Mucosa of descending colon (tissue), 3 donors: Measurements from ENCODE around the gene SYTL1. TPM values are rescaled to one million over a fixed set of nuclear protein-coding genes. Genes with fewer than 3 reads are reported as not detected.

Source experiments
- ATAC-seq: fragments of 200-7000 bp; cut with Tn5 transposase; one replicate; pipeline ENCODE4 v1.9.1; 2020; ENCODE audit warnings: mild to moderate bottlenecking, moderate library complexity
- DNase-seq, 3 donors: peaks; one replicate each; pipeline ENCODE4 v3.0.0-alpha.2; 2020
- H3K36me3 ChIP-seq: fragments of 200-600 bp; one replicate; pipeline ENCODE4 v1.8.0; 2021; ENCODE audit warnings: low read depth, mild to moderate bottlenecking
- H3K4me1 ChIP-seq: fragments of 200-600 bp; one replicate; pipeline ENCODE4 v1.8.0; 2021; ENCODE audit warnings: low read depth, mild to moderate bottlenecking
- H3K4me3 ChIP-seq: fragments of 200-600 bp; one replicate; pipeline ENCODE4 v1.8.0; 2021; ENCODE audit warnings: mild to moderate bottlenecking
- H3K9me3 ChIP-seq: fragments of 200-600 bp; one replicate; pipeline ENCODE4 v1.8.0; 2021; ENCODE audit warnings: mild to moderate bottlenecking
- intact Hi-C, 2 donors: fragments of 100-400 bp; cut with DNase I in 1 of 2; cut with micrococcal nuclease in 1 of 2; formaldehyde crosslinking; loops; one replicate each; pipeline versions ENCODE4 v1.11.0 to v1.11.1; 2022; cut with DNase I, micrococcal nuclease
- total RNA-seq, 3 donors: library from RNA; stranded (reverse); fragmentation: NEBNext Ultra II Directional in 2 of 3; extraction: Animal tissue kit (Norgen Biotek cat#: 25700) in 2 of 3; gene quantifications; one replicate each; pipeline versions ENCODE4 v1.2.1 to v1.2.4, GENCODE V29; 2021 to 2023
- TF ChIP-seq, protein P1 (sequence below): fragments of 200-600 bp; IDR thresholded peaks from one replicate; pipeline ENCODE4 v1.8.0; 2022; ENCODE audit warnings: antibody characterized with exemption, mild to moderate bottlenecking
- donor health status: DM: no; HTN: no; CAD: no; lungs with moderate emphysema.
- donor health status: DM: no; HTN: no; CAD: no.
- donor health status: DM: no; HTN: yes; CAD: no.

SYTL1 gene
- total RNA-seq, 3 donors from 2014 or later: 4.2 to 9.7 (median 8.7) TPM

GRCh38 chr1:27298632-27299384 lies 43.0 kb upstream of the SYTL1 start:
- H3K9me3 ChIP-seq: no peaks in the 10 kb centered on the region
- no peak overlapping the region for H3K4me3 ChIP-seq
- no peak for ATAC-seq
- H3K36me3 ChIP-seq: no peaks in the 10 kb centered on the region
- no peak for DNase-seq
- intact Hi-C loops: no loop called here
- TF ChIP-seq, protein P1, sequence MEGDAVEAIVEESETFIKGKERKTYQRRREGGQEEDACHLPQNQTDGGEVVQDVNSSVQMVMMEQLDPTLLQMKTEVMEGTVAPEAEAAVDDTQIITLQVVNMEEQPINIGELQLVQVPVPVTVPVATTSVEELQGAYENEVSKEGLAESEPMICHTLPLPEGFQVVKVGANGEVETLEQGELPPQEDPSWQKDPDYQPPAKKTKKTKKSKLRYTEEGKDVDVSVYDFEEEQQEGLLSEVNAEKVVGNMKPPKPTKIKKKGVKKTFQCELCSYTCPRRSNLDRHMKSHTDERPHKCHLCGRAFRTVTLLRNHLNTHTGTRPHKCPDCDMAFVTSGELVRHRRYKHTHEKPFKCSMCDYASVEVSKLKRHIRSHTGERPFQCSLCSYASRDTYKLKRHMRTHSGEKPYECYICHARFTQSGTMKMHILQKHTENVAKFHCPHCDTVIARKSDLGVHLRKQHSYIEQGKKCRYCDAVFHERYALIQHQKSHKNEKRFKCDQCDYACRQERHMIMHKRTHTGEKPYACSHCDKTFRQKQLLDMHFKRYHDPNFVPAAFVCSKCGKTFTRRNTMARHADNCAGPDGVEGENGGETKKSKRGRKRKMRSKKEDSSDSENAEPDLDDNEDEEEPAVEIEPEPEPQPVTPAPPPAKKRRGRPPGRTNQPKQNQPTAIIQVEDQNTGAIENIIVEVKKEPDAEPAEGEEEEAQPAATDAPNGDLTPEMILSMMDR: no peak
- H3K4me1 ChIP-seq: peaks cover 3% of the 10 kb centered on the region

DNA sequence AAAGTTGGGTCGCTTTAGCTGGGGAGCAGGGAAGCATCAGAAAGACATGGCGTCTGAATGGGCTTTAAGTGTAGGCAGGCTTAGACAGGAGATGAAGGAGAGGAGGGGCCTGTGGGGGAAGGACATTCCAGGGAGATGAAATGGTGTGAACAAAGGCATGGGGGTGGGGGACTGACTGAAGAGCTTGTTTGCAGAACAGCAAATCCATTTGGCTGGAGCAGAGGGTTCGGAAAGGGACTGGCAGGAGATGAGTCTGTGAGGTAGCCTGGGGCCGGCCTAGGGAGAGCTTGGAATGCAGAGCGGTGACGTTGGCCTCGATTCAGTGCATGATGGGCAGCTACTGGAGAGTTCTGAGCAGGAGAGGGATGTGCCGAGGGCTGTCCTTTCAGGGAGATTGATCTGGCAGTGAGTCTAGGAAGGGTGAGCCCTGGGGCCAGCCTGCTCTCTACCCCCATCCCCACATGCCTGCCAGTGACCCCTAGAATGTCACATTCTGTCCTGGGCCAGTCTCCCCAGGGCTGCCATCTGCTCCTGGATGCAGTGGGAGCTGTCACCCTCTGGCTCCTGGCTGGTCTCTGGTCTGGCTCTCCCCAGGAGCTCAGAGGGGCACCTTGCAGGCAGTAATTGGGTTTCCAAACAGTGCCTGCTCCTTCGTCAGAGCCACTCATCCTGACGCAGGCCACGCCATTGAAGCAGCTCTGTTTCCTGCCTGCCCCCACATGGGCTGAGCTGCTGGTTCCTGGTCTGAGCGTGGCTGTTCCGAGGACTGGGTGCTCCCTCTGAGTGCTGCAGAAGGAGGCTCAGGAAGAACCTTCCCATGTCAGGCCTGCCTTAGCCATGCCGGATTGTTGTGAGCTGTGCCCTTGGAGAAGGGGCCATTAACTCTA lies 42.2 kb upstream of the SYTL1 start:
- Histone ChIP-seq H3K4me1 (peaks cover 3% of the 10 kb centered on the region), H3K4me3 (no peak overlapping the region), H3K9me3 (no peaks in the 10 kb centered on the region), H3K36me3 (no peaks in the 10 kb centered on the region)
- peak; percentile 39 for ATAC-seq
- TF ChIP-seq, protein P1: no peak
- intact Hi-C loops: loop anchor here (5.0 kb wide), 2 partner anchors 88 to 93 kb away; partner anchors contain the start of gene GPR3 (in 1 of the 2)
- DNase-seq: peak; percentile 47 to 71 (median 61)

- intact Hi-C loops: loop anchor here (5.0 kb wide), 2 partner anchors 87 to 92 kb away; partner anchors contain the start of gene GPR3 (in 1 of the 2)
- ATAC-seq: peak; percentile 93
- TF ChIP-seq, protein P1: peak; percentile 99
- no peaks in the 10 kb centered on the region for H3K9me3 ChIP-seq
- peak; percentile 82 to 89 (median 84) for DNase-seq
- no peak overlapping the region for H3K4me3 ChIP-seq
- H3K4me1 ChIP-seq: peaks cover 3% of the 10 kb centered on the region
- H3K36me3 ChIP-seq: no peaks in the 10 kb centered on the region
These were observed 41.3 kb upstream of the SYTL1 start for GRCh38 chr1:27300341-27301051.

DNA sequence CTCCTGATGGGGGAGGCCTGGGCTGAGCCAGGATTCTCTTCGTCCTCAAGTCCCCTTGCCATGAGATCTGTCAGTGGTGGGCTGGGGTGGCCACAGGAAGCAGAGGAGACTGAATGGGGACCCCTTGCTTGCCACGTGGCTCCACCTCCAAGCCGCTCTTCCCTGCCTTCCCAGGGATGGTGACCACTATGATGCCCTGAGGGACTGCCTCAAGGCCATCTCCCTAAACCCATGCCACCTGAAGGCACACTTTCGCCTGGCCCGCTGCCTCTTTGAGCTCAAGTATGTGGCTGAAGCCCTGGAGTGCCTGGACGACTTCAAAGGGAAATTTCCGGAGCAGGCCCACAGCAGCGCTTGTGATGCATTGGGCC lies 40.8 kb upstream of the SYTL1 start:
- Histone ChIP-seq H3K36me3 (no peaks in the 10 kb centered on the region), H3K9me3 (no peaks in the 10 kb centered on the region), H3K4me3 (no peak overlapping the region), H3K4me1 (peaks cover 3% of the 10 kb centered on the region)
- ATAC-seq: no peak
- no peak for DNase-seq
- intact Hi-C loops: loop anchor here (5.0 kb wide), 2 partner anchors 86 to 91 kb away; partner anchors contain the start of gene GPR3 (in 1 of the 2)
- TF ChIP-seq, protein P1: no peak

- intact Hi-C loops: loop anchor here (5.0 kb wide), 2 partner anchors 86 to 91 kb away; partner anchors contain the start of gene GPR3 (in 1 of the 2)
- TF ChIP-seq, protein P1: no peak
- H3K36me3 ChIP-seq: no peaks in the 10 kb centered on the region
- peaks cover 3% of the 10 kb centered on the region for H3K4me1 ChIP-seq
- no peak for ATAC-seq
- H3K4me3 ChIP-seq: no peak overlapping the region
- no peaks in the 10 kb centered on the region for H3K9me3 ChIP-seq
- DNase-seq: no peak
These were observed 40.1 kb upstream of the SYTL1 start for GRCh38 chr1:27301582-27302199.
